Ectodermal cell (in vitro differentiated cells): Measurements from ENCODE around the gene HIGD2A.

Source experiments
- H3K27ac ChIP-seq: 2 replicates; pipeline ENCODE4 v1.7.0; 2013; ENCODE audit warnings: mild to moderate bottlenecking, low read depth, low read length; ENCODE audit not compliant: insufficient read depth, poor library complexity, severe bottlenecking
- H3K27me3 ChIP-seq: 2 replicates; pipeline ENCODE4 v1.7.0; 2013; ENCODE audit warnings: mild to moderate bottlenecking, low read length; ENCODE audit not compliant: insufficient read depth, control insufficient read depth, poor library complexity, severe bottlenecking
- H3K36me3 ChIP-seq: one replicate; pipeline ENCODE4 v1.7.0; 2013; ENCODE audit warnings: low read length; ENCODE audit not compliant: control insufficient read depth, insufficient read depth
- H3K4me1 ChIP-seq: one replicate; pipeline ENCODE4 v1.7.0; 2013; ENCODE audit warnings: low read length; ENCODE audit not compliant: control insufficient read depth, insufficient read depth
- H3K4me3 ChIP-seq: 2 replicates; pipeline ENCODE4 v1.7.0; 2013; ENCODE audit warnings: low read depth, low read length, control low read depth; ENCODE audit not compliant: insufficient read depth
- H3K9me3 ChIP-seq: 2 replicates; pipeline ENCODE4 v1.7.0; 2013; ENCODE audit warnings: mild to moderate bottlenecking, low read length, moderate library complexity; ENCODE audit not compliant: control insufficient read depth
- WGBS, 2 experiments: methylation state at CpG; one replicate each; pipeline ENCODE4 v1.1.7; 2013; ENCODE audit warnings: missing lambda C conversion rate in 2 of 2; 5-methylcytosine and 5-hydroxymethylcytosine counted together

Gene HIGD2A

GRCh38 chr5:176369934-176370711 is 18.4 kb upstream of the HIGD2A start:
- 92 to 94% methylated on average over 8 of the region's 8 CpGs for WGBS, 2 experiments
- peaks cover 24% of the 10 kb centered on the region for H3K27me3 ChIP-seq
- no peaks in the 10 kb centered on the region for H3K9me3 ChIP-seq
- H3K4me3 ChIP-seq, result no peak overlapping the region
- H3K27ac ChIP-seq, result no peak overlapping the region
- H3K36me3 ChIP-seq, result peaks cover 6% of the 10 kb centered on the region
- H3K4me1 ChIP-seq, result no peaks in the 10 kb centered on the region

- Histone ChIP-seq H3K4me3 (no peak overlapping the region), H3K9me3 (no peaks in the 10 kb centered on the region), H3K4me1 (no peaks in the 10 kb centered on the region), H3K27me3 (peaks cover 6% of the 10 kb centered on the region), H3K27ac (no peak overlapping the region), H3K36me3 (peaks cover 6% of the 10 kb centered on the region)
- WGBS, 2 experiments, result 93 to 94% methylated on average over 13 of the region's 13 CpGs
These were observed 16.7 kb upstream of the HIGD2A start for GRCh38 chr5:176371621-176372539.

GRCh38 chr5:176373100-176373818 is 15.3 kb upstream of the HIGD2A start:
- no peaks in the 10 kb centered on the region for H3K27me3 ChIP-seq
- H3K9me3 ChIP-seq, result no peaks in the 10 kb centered on the region
- H3K4me3 ChIP-seq, result no peak overlapping the region
- no peak overlapping the region for H3K27ac ChIP-seq
- H3K4me1 ChIP-seq, result no peaks in the 10 kb centered on the region
- H3K36me3 ChIP-seq, result no peaks in the 10 kb centered on the region
- WGBS, 2 experiments, result 94 to 95% methylated on average over 7 of the region's 7 CpGs

GRCh38 chr5:176379881-176380280 is 8.7 kb upstream of the HIGD2A start:
- WGBS, 2 experiments, result 91 to 92% methylated on average over 3 of the region's 3 CpGs
- Histone ChIP-seq H3K36me3 (peaks cover 6% of the 10 kb centered on the region), H3K4me3 (no peak overlapping the region), H3K4me1 (no peaks in the 10 kb centered on the region), H3K9me3 (no peaks in the 10 kb centered on the region), H3K27ac (no peak overlapping the region), H3K27me3 (no peaks in the 10 kb centered on the region)

GRCh38 chr5:176381423-176381822 is 7.1 kb upstream of the HIGD2A start:
- Histone ChIP-seq H3K9me3 (no peaks in the 10 kb centered on the region), H3K36me3 (peaks cover 13% of the 10 kb centered on the region), H3K4me3 (no peak overlapping the region), H3K4me1 (no peaks in the 10 kb centered on the region), H3K27ac (no peak overlapping the region), H3K27me3 (no peaks in the 10 kb centered on the region)
- 82 to 95% methylated on average over 3 of the region's 3 CpGs for WGBS, 2 experiments

GRCh38 chr5:176381979-176382378 is 6.6 kb upstream of the HIGD2A start:
- 93 to 95% methylated on average over 3 of the region's 3 CpGs for WGBS, 2 experiments

GRCh38 chr5:176382721-176383120 is 5.8 kb upstream of the HIGD2A start:
- H3K36me3 ChIP-seq, result peaks cover 13% of the 10 kb centered on the region
- no peaks in the 10 kb centered on the region for H3K9me3 ChIP-seq
- WGBS, 2 experiments, result 91% methylated on average over 3 of the region's 3 CpGs
- H3K4me3 ChIP-seq, result no peak overlapping the region
- no peak overlapping the region for H3K27ac ChIP-seq
- H3K4me1 ChIP-seq, result peaks cover 5% of the 10 kb centered on the region
- no peaks in the 10 kb centered on the region for H3K27me3 ChIP-seq

More at GRCh38 chr5:176381979-176382378, 6.6 kb upstream of the HIGD2A start:
- Histone ChIP-seq H3K9me3 (no peaks in the 10 kb centered on the region), H3K4me3 (no peak overlapping the region), H3K36me3 (peaks cover 13% of the 10 kb centered on the region), H3K4me1 (no peaks in the 10 kb centered on the region), H3K27ac (no peak overlapping the region), H3K27me3 (no peaks in the 10 kb centered on the region)

- WGBS, 2 experiments, result 95 to 96% methylated on average over 15 of the region's 15 CpGs
- Histone ChIP-seq H3K27ac (no peak overlapping the region), H3K36me3 (peaks cover 13% of the 10 kb centered on the region), H3K4me1 (peaks cover 6% of the 10 kb centered on the region), H3K4me3 (no peak overlapping the region), H3K9me3 (no peaks in the 10 kb centered on the region), H3K27me3 (no peaks in the 10 kb centered on the region)
These were observed 5.2 kb upstream of the HIGD2A start for GRCh38 chr5:176383248-176383905.

- Histone ChIP-seq H3K27ac (no peak overlapping the region), H3K27me3 (no peaks in the 10 kb centered on the region), H3K9me3 (no peaks in the 10 kb centered on the region), H3K4me1 (peaks cover 6% of the 10 kb centered on the region), H3K4me3 (no peak overlapping the region), H3K36me3 (peaks cover 13% of the 10 kb centered on the region)
- 93 to 96% methylated on average over 9 of the region's 9 CpGs for WGBS, 2 experiments
These were observed 4.6 kb upstream of the HIGD2A start for GRCh38 chr5:176383961-176384360.
